H1 (cell line): ENCODE results near the gene UNC119B. TPM values are rescaled to one million over a fixed set of nuclear protein-coding genes. Genes with fewer than 3 reads are reported as not detected.

ENCODE experiments used
- CTCF ChIA-PET: fragments of 300-600 bp; sonication (Branson Sonifier 250); formaldehyde crosslinking; loops from one replicate; lab custom pipeline; 2021; ENCODE audit not compliant: partially characterized antibody; lab: Charles Lee
- POLR2A ChIA-PET: fragments of 300-600 bp; sonication (Branson Sonifier 250); formaldehyde crosslinking; loops from one replicate; lab custom pipeline; 2021; ENCODE audit warnings: inconsistent platforms; ENCODE audit not compliant: partially characterized antibody; lab: Charles Lee
- DNase-seq, 2 experiments: peaks; one replicate each; pipeline versions ENCODE4 v3.0.0 to v3.0.0-alpha.2; 2010 to 2022; ENCODE audit warnings: low spot score in 2 of 2, low read depth in 1 of 2, mixed read lengths in 1 of 2
- FAIRE-seq: peaks from 2 replicates; lab custom pipeline; 2011; peaks lifted over from hg19 to GRCh38; lab: Jason Lieb, UNC
- H2AFZ ChIP-seq: 2 replicates; pipeline ENCODE4 v1.8.1; 2012; ENCODE audit warnings: low read length, inconsistent platforms
- H2AK5ac ChIP-seq: 2 replicates; pipeline ENCODE4 v1.6.1; 2013; ENCODE audit warnings: low read depth, low read length
- H2BK120ac ChIP-seq: replicated peaks from 2 replicates; pipeline ENCODE3; 2013; ENCODE audit warnings: low read depth, low read length, inconsistent platforms
- H2BK12ac ChIP-seq: 2 replicates; pipeline ENCODE4 v1.6.1; 2013; ENCODE audit warnings: low read depth, low read length
- H2BK15ac ChIP-seq: 2 replicates; pipeline ENCODE4 v1.6.1; 2013; ENCODE audit warnings: low read length
- H2BK20ac ChIP-seq: 2 replicates; pipeline ENCODE4 v1.6.1; 2013; ENCODE audit warnings: low read length
- H2BK5ac ChIP-seq: 2 replicates; pipeline ENCODE4 v1.6.1; 2013; ENCODE audit warnings: low read depth, low read length
- H3K14ac ChIP-seq: 2 replicates; pipeline ENCODE4 v1.6.1; 2013; ENCODE audit warnings: inconsistent platforms; ENCODE audit not compliant: insufficient read length
- H3K18ac ChIP-seq: 2 replicates; pipeline ENCODE4 v1.6.1; 2013; ENCODE audit warnings: low read length; ENCODE audit errors: extremely low read depth
- H3K23ac ChIP-seq: 2 replicates; pipeline ENCODE4 v1.6.1; 2013; ENCODE audit warnings: inconsistent platforms; ENCODE audit not compliant: insufficient read length
- H3K23me2 ChIP-seq: 2 replicates; pipeline ENCODE4 v1.6.1; 2013; ENCODE audit warnings: low read depth, low read length
- H3K27ac ChIP-seq: 2 replicates; pipeline ENCODE4 v1.6.1; 2011; ENCODE audit warnings: low read depth, low read length, inconsistent platforms
- H3K27me3 ChIP-seq, 4 experiments: replicated peaks in 1 of 4; 1 replicate in 1 of 4; 2 replicates in 3 of 4; pipeline versions ENCODE4 v1.6.1 to v1.8.1; 2011 to 2013; ENCODE audit warnings: low read length in 3 of 4, mild to moderate bottlenecking in 3 of 4, inconsistent platforms in 2 of 4, mixed read lengths in 2 of 4, moderate library complexity in 1 of 4; ENCODE audit not compliant: control insufficient read depth in 3 of 4, insufficient read depth in 3 of 4; ENCODE audit errors: extremely low read depth in 1 of 4
- H3K36me3 ChIP-seq, 4 experiments: 2 replicates each; pipeline versions ENCODE4 v1.6.1 to v1.8.1; 2011 to 2013; ENCODE audit warnings: mild to moderate bottlenecking in 4 of 4, low read length in 3 of 4, moderate library complexity in 2 of 4, control low read depth in 1 of 4, inconsistent platforms in 1 of 4; ENCODE audit not compliant: insufficient read depth in 4 of 4, control insufficient read depth in 2 of 4
- H3K4ac ChIP-seq: replicated peaks from 2 replicates; pipeline ENCODE3; 2013; ENCODE audit warnings: low read length, low read depth, mixed read lengths, inconsistent platforms; ENCODE audit not compliant: insufficient read length
- H3K4me1 ChIP-seq, 4 experiments: replicated peaks in 1 of 4; 1 replicate in 1 of 4; 2 replicates in 3 of 4; pipeline versions ENCODE4 v1.6.1 to v1.8.1; 2011 to 2013; ENCODE audit warnings: low read length in 3 of 4, inconsistent platforms in 2 of 4, mixed read lengths in 1 of 4; ENCODE audit not compliant: insufficient read depth in 4 of 4, control insufficient read depth in 3 of 4
- H3K4me2 ChIP-seq, 2 experiments: 2 replicates each; pipeline versions ENCODE4 v1.6.1 to v1.8.1; 2011 to 2013; ENCODE audit warnings: low read depth in 2 of 2, low read length in 2 of 2, control low read depth in 1 of 2, inconsistent platforms in 1 of 2, mild to moderate bottlenecking in 1 of 2; ENCODE audit not compliant: insufficient read depth in 1 of 2
- H3K4me3 ChIP-seq, 4 experiments: fragments of 200-600, 300-600 bp in 1 of 4; sonication (generic), shearing (Covaris generic), sonication (Bioruptor Twin) in 1 of 4; 2 replicates each; pipeline versions ENCODE4 v1.5.1 to v1.8.1; 2011 to 2016; ENCODE audit warnings: low read length in 4 of 4, low read depth in 3 of 4, control low read depth in 2 of 4, inconsistent platforms in 2 of 4, mild to moderate bottlenecking in 2 of 4, mixed read lengths in 1 of 4, moderate library complexity in 1 of 4; ENCODE audit not compliant: insufficient read depth in 2 of 4; ENCODE audit errors: extremely low read depth in 1 of 4
- H3K56ac ChIP-seq: replicated peaks from 2 replicates; pipeline ENCODE3; 2013; ENCODE audit warnings: low read depth, mild to moderate bottlenecking, mixed read lengths, low read length, inconsistent platforms; ENCODE audit not compliant: insufficient read length
- H3K79me1 ChIP-seq: 2 replicates; pipeline ENCODE4 v1.6.1; 2013; ENCODE audit warnings: low read depth, low read length, control low read depth
- H3K79me2 ChIP-seq, 2 experiments: 2 replicates each; pipeline versions ENCODE4 v1.6.1 to v1.8.1; 2012 to 2013; ENCODE audit warnings: low read length in 2 of 2, mild to moderate bottlenecking in 2 of 2, inconsistent platforms in 1 of 2; ENCODE audit not compliant: insufficient read depth in 2 of 2, control insufficient read depth in 1 of 2
- H3K9ac ChIP-seq, 4 experiments: replicated peaks in 1 of 4; 1 replicate in 1 of 4; 2 replicates in 3 of 4; pipeline versions ENCODE4 v1.6.1 to v1.8.1; 2011 to 2013; ENCODE audit warnings: low read depth in 3 of 4, low read length in 3 of 4, control low read depth in 2 of 4, mild to moderate bottlenecking in 2 of 4, moderate library complexity in 2 of 4, inconsistent platforms in 1 of 4; ENCODE audit errors: extremely low read depth in 1 of 4
- H3K9me3 ChIP-seq, 2 experiments: 2 replicates each; pipeline versions ENCODE4 v1.6.1 to v1.8.1; 2012 to 2013; ENCODE audit warnings: mild to moderate bottlenecking in 2 of 2, moderate library complexity in 2 of 2, control low read depth in 1 of 2, inconsistent platforms in 1 of 2, low read depth in 1 of 2, low read length in 1 of 2, mixed read lengths in 1 of 2; ENCODE audit not compliant: insufficient read depth in 2 of 2
- H4K20me1 ChIP-seq, 2 experiments: replicated peaks in 1 of 2; 2 replicates each; pipeline versions ENCODE3 to v1.8.1; 2011 to 2013; ENCODE audit warnings: inconsistent platforms in 2 of 2, low read length in 2 of 2, mild to moderate bottlenecking in 1 of 2; ENCODE audit not compliant: insufficient read depth in 2 of 2, control insufficient read depth in 1 of 2
- H4K5ac ChIP-seq: 2 replicates; pipeline ENCODE4 v1.6.1; 2013; ENCODE audit warnings: low read length, low read depth, mixed read lengths, inconsistent platforms; ENCODE audit not compliant: insufficient read length
- H4K8ac ChIP-seq: 2 replicates; pipeline ENCODE4 v1.8.0; 2013; ENCODE audit warnings: mild to moderate bottlenecking, moderate library complexity, low read length, inconsistent platforms; ENCODE audit not compliant: insufficient read depth; ENCODE audit errors: extremely low read depth
- H4K91ac ChIP-seq: replicated peaks from 2 replicates; pipeline ENCODE3; 2013; ENCODE audit warnings: low read length, mixed read lengths, inconsistent platforms; ENCODE audit not compliant: insufficient read length
- CBX8 ChIP-seq: fragments of 300-800, 300-1000 bp; sonication (generic); IDR thresholded peaks from 2 replicates; pipeline ENCODE4 v1.7.1; 2016; ENCODE audit warnings: low read depth, low read length, borderline replicate concordance
- CHD1 ChIP-seq: IDR thresholded peaks from 2 replicates; pipeline ENCODE4 v1.6.1; 2012; ENCODE audit warnings: low read depth, low read length, improper control_type of control experiment
- CREB1 ChIP-seq: IDR thresholded peaks from 2 replicates; pipeline ENCODE4 v1.6.1; 2012; ENCODE audit warnings: inconsistent platforms
- EGR1 ChIP-seq: IDR thresholded peaks from 2 replicates; pipeline ENCODE4 v1.6.1; 2011; ENCODE audit warnings: low read depth, low read length, borderline replicate concordance
- GTF2F1 ChIP-seq: IDR thresholded peaks from 2 replicates; pipeline ENCODE4 v1.6.1; 2012; ENCODE audit warnings: low read depth, low read length, improper control_type of control experiment, borderline replicate concordance
- JUND ChIP-seq: IDR thresholded peaks from 2 replicates; pipeline ENCODE4 v1.6.1; 2011; ENCODE audit warnings: mild to moderate bottlenecking, improper control_type of control experiment, low read length
- NANOG ChIP-seq: IDR thresholded peaks from 2 replicates; pipeline ENCODE4 v1.6.1; 2011; ENCODE audit warnings: low read length, low read depth, mild to moderate bottlenecking, inconsistent platforms; ENCODE audit not compliant: insufficient read depth, poor library complexity, severe bottlenecking
- NRF1 ChIP-seq: IDR thresholded peaks from 2 replicates; pipeline ENCODE4 v1.6.1; 2011; ENCODE audit warnings: mild to moderate bottlenecking, low read depth, low read length, improper control_type of control experiment
- POLR2AphosphoS5 ChIP-seq: IDR thresholded peaks from 2 replicates; pipeline ENCODE4 v1.6.1; 2011; ENCODE audit warnings: low read depth, low read length
- RAD21 ChIP-seq, 2 experiments: IDR thresholded peaks in 1 of 2; conservative IDR thresholded peaks in 1 of 2; 2 replicates each; pipeline ENCODE4 v1.6.1; 2011; ENCODE audit warnings: low read depth in 2 of 2, low read length in 2 of 2, improper control_type of control experiment in 1 of 2, inconsistent platforms in 1 of 2, mild to moderate bottlenecking in 1 of 2, moderate library complexity in 1 of 2
- RFX5 ChIP-seq: IDR thresholded peaks from 2 replicates; pipeline ENCODE4 v1.6.1; 2011; ENCODE audit warnings: low read depth, low read length, improper control_type of control experiment, borderline replicate concordance
- TEAD4 ChIP-seq: IDR thresholded peaks from 2 replicates; pipeline ENCODE4 v1.6.1; 2012; ENCODE audit warnings: low read depth, low read length, inconsistent platforms, mixed read lengths
- WGBS, 2 experiments: shearing (Covaris generic) in 1 of 2; methylation state at CpG; one replicate each; pipeline versions ENCODE4 v1.1.6 to v1.1.7; 2013 to 2015; ENCODE audit warnings: low lambda C conversion rate in 2 of 2, mixed read lengths in 2 of 2, inconsistent platforms in 1 of 2, low coverage in 1 of 2, missing lambda C conversion rate in 1 of 2; ENCODE audit not compliant: insufficient replicate concordance in 2 of 2, insufficient coverage in 1 of 2, insufficient read length in 1 of 2; ENCODE audit errors: extremely low coverage in 1 of 2, missing lambda C conversion rate in 1 of 2; 5-methylcytosine and 5-hydroxymethylcytosine counted together
- polyA plus RNA-seq, 7 experiments: library from polyadenylated mRNA; depleted of rRNA in 3 of 7; stranded (reverse) in 5 of 7; unstranded in 2 of 7; fragments of >200 nt in 5 of 7; fragments of 200-250 nt in 2 of 7; gene quantifications; 1 replicate in 5 of 7; 2 replicates in 1 of 7; 4 replicates in 1 of 7; pipeline versions ENCODE4 v1.2.1 to v1.2.3, GENCODE V29; 2011 to 2013; ENCODE audit warnings: missing spikeins in 2 of 7, mixed read lengths in 2 of 7
- total RNA-seq: library from RNA; stranded (reverse); fragmentation: NEBNext Ultra II Directional; extraction: Animal tissue kit (Norgen Biotek cat#: 25700); gene quantifications from 2 replicates; pipeline ENCODE4 v1.2.1, GENCODE V29; 2021

UNC119B gene
- total and polyA plus RNA-seq, 2 of the 8 experiments (the other 6 are each of a cell fraction or from before 2014, with no cell fraction given) = 40.5 to 50.1 TPM

GRCh38 chr12:120759591-120760348 lies 49.5 kb downstream of the UNC119B start:
- no peak overlapping the region for H4K8ac ChIP-seq
- H3K4me2 ChIP-seq = 0 out of 4 replicates have a peak overlapping the region, but pooled peaks of 1 of the 2 experiments have one; percentile 7
- no peak overlapping the region; a peak in 1 of 7 replicates for H3K9ac ChIP-seq
- no peaks in the 10 kb centered on the region for H3K23me2 ChIP-seq
- 0 out of 2 replicates have a peak overlapping the region, but pooled peaks have one; percentile 7 for H3K18ac ChIP-seq
- no peak overlapping the region for H3K14ac ChIP-seq
- H3K4ac ChIP-seq = no peak overlapping the region
- no peak overlapping the region for H3K4me3 ChIP-seq
- no peak overlapping the region for H3K56ac ChIP-seq
- no peak overlapping the region for H3K23ac ChIP-seq
- peaks cover 0 to 2% of the 10 kb centered on the region in 2 experiments for H4K20me1 ChIP-seq
- H4K91ac ChIP-seq = no peak overlapping the region
- no peaks in the 10 kb centered on the region for H3K79me2 ChIP-seq
- peaks cover 0 to 17% (median 2%) of the 10 kb centered on the region in 4 experiments; a peak in 5 of 8 replicates for H3K36me3 ChIP-seq
- FAIRE-seq = no peak
- H2AK5ac ChIP-seq = no peak overlapping the region
- peak overlapping the region; percentile 28; the same call in 1 of the 2 replicates for H2BK12ac ChIP-seq
- H2BK120ac ChIP-seq = no peak overlapping the region
- no peak overlapping the region for H2BK15ac ChIP-seq
- no peaks in the 10 kb centered on the region for H3K27me3 ChIP-seq
- H3K27ac ChIP-seq = no peak overlapping the region
- peaks cover 0 to 10% (median 4%) of the 10 kb centered on the region in 4 experiments; a peak in 4 of 7 replicates for H3K4me1 ChIP-seq
- H4K5ac ChIP-seq = no peak overlapping the region
- no peaks in the 10 kb centered on the region for H3K79me1 ChIP-seq
- H2BK5ac ChIP-seq = no peak overlapping the region; the same call in 1 of the 2 replicates
- no peak overlapping the region for H2BK20ac ChIP-seq
- ChIA-PET POLR2A (interaction anchor here (0.8 kb wide), 1 partner anchor 67 kb away, joined by 3 read pairs; no protein-coding TSS in a partner anchor), CTCF (interaction anchor here (0.5 to 1.8 kb wide), 8 partner anchors 9 to 393 kb away, joined by 3 to 6 read pairs (median 3); no protein-coding TSS in a partner anchor)
- no peaks in the 10 kb centered on the region for H3K9me3 ChIP-seq
- no peak for TF ChIP-seq EGR1
- TF ChIP-seq NRF1 = no peak
- TF ChIP-seq CBX8 = no peak
- TF ChIP-seq CHD1 = no peak
- no peak for TF ChIP-seq RFX5
- TF ChIP-seq NANOG = no peak
- TF ChIP-seq CREB1 = no peak
- TF ChIP-seq POLR2AphosphoS5 = no peak
- TF ChIP-seq JUND = no peak
- no peak for TF ChIP-seq GTF2F1
- no peak for TF ChIP-seq TEAD4
- no peak for TF ChIP-seq RAD21 (IDR thresholded peaks at IDR 0.05 in 1 of 2, conservative IDR thresholded peaks at IDR 0.05 in 1 of 2; ENCODE audit: low read depth in 2 of 2, low read length in 2 of 2)
- DNase-seq = no peak
- no peak overlapping the region for H2AFZ ChIP-seq
- WGBS, 2 experiments = 89% methylated on average over 27 of the region's 27 CpGs; no CpG with 5 or more reads in 1 of the 2 experiments
